ENCODE measurements around the gene PROM1. TPM values are rescaled to one million over a fixed set of nuclear protein-coding genes. Genes with fewer than 3 reads are reported as not detected.

The PROM1 gene
- total RNA-seq, 1 donor from 2014 or later: 0.93 TPM

- Histone ChIP-seq H3K4me1 (no peaks in the 10 kb centered on the region), H3K4me3 (no peak overlapping the region), H3K27me3 (peaks cover 4% of the 10 kb centered on the region), H3K36me3 (no peaks in the 10 kb centered on the region), H3K27ac (no peak overlapping the region), H3K9me3 (no peaks in the 10 kb centered on the region)
- DNase-seq (no peak), ATAC-seq (no peak)
- intact Hi-C loops (cut with DNase I): no loop called here
- no peak for TF ChIP-seq CTCF (IDR thresholded peaks at IDR 0.05)
Measured at GRCh38 chr4:15986907-15987306, 96.9 kb downstream of the PROM1 start.

DNA sequence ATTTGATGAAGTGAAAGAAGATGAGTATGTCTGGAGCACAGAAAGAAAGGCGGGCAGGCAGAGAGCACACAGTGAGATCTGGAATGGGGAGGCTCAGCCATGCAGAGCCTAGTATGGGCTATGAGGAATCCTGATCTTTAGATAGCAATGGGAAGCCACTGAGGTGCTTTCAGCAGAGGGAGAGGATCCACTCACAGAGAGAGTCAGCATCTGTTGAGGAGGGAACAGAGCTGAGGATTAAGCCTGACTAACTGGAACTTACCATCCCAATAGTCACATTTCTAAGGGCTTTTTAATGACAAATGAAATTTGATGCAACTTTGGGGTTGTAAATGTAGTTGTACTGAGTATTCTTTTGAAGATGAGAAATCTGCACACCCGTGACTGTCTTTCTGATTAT, 100.2 kb downstream of the PROM1 start:
- no peak for TF ChIP-seq CTCF (IDR thresholded peaks at IDR 0.05)
- H3K27ac ChIP-seq: no peak overlapping the region
- DNase-seq: no peak
- H3K27me3 ChIP-seq: no peaks in the 10 kb centered on the region
- H3K4me3 ChIP-seq: no peak overlapping the region
- H3K36me3 ChIP-seq: no peaks in the 10 kb centered on the region
- no peak for ATAC-seq
- intact Hi-C loops (cut with DNase I): no loop called here
- no peaks in the 10 kb centered on the region for H3K9me3 ChIP-seq
- no peaks in the 10 kb centered on the region for H3K4me1 ChIP-seq

DNA sequence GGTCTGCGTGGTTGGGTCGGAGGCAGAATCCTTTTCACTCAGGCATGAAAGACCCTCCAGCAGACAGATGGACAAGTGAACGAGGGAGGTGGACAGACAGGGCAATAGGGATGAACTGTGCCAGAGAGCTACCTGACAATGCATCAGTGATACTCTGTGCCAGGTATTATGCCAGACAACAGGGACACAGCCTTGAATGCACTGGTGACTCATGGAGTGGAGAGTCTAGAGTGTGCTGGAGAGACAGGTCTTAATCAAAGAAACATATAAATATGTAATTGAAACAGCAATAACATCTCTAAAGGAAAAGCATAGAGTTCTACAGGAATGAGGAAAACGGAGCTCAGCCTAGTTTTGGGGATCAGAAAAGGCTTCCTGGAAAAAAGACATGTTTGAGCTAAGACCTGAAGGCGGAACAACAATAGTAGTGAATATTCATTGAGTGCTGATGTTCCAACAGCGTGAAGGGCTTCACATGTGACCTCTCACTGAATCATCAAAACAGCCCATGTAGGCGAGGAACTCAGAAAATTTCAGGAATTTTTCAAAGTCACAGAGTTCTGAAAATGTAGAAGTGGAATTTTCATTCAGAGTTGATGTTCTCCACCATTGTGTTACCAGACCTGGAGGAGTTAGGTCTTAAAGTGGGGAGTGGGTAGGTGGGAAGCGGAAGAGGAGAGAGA, 100.8 kb downstream of the PROM1 start:
- DNase-seq: no peak
- H3K4me1 ChIP-seq: no peaks in the 10 kb centered on the region
- no peak for ATAC-seq
- H3K27ac ChIP-seq: no peak overlapping the region
- no peak overlapping the region for H3K4me3 ChIP-seq
- no peaks in the 10 kb centered on the region for H3K36me3 ChIP-seq
- intact Hi-C loops (cut with DNase I): no loop called here
- no peaks in the 10 kb centered on the region for H3K27me3 ChIP-seq
- no peak for TF ChIP-seq CTCF (IDR thresholded peaks at IDR 0.05)
- no peaks in the 10 kb centered on the region for H3K9me3 ChIP-seq

- TF ChIP-seq CTCF (IDR thresholded peaks at IDR 0.05): no peak
- H3K27ac ChIP-seq: no peak overlapping the region
- no peaks in the 10 kb centered on the region for H3K4me1 ChIP-seq
- H3K27me3 ChIP-seq: no peaks in the 10 kb centered on the region
- H3K36me3 ChIP-seq: no peaks in the 10 kb centered on the region
- intact Hi-C loops (cut with DNase I): no loop called here
- H3K9me3 ChIP-seq: no peaks in the 10 kb centered on the region
- DNase-seq (no peak), ATAC-seq (peak; percentile 30)
- no peak overlapping the region for H3K4me3 ChIP-seq
Measured at GRCh38 chr4:15976456-15977447, 107.1 kb downstream of the PROM1 start.

- Histone ChIP-seq H3K9me3 (no peaks in the 10 kb centered on the region), H3K4me1 (no peaks in the 10 kb centered on the region), H3K36me3 (no peaks in the 10 kb centered on the region), H3K4me3 (no peak overlapping the region), H3K27ac (no peak overlapping the region), H3K27me3 (no peaks in the 10 kb centered on the region)
- intact Hi-C loops (cut with DNase I): no loop called here
- TF ChIP-seq CTCF (IDR thresholded peaks at IDR 0.05): no peak
- ATAC-seq (no peak), DNase-seq (no peak)
Measured at GRCh38 chr4:15971068-15971801, 112.6 kb downstream of the PROM1 start.

All from upper lobe of right lung (tissue), 1 donor.